NCI-H2171 treated with DMSO at 0.1 percent for 48 hours (cell line): ENCODE measurements around the gene SLCO3A1.
A peak's percentile ranks its signal among the peaks of the same experiment; 100 is the strongest.
"Not testable (repeated sequence)": the region's sequence is repeated elsewhere in the genome, so short reads cannot be mapped to it uniquely, and the experiment has no call there.

ENCODE experiments used
- DNase-seq: peaks from one replicate; lab custom pipeline; 2025; lab: John Stamatoyannopoulos, UW

The SLCO3A1 gene

DNA sequence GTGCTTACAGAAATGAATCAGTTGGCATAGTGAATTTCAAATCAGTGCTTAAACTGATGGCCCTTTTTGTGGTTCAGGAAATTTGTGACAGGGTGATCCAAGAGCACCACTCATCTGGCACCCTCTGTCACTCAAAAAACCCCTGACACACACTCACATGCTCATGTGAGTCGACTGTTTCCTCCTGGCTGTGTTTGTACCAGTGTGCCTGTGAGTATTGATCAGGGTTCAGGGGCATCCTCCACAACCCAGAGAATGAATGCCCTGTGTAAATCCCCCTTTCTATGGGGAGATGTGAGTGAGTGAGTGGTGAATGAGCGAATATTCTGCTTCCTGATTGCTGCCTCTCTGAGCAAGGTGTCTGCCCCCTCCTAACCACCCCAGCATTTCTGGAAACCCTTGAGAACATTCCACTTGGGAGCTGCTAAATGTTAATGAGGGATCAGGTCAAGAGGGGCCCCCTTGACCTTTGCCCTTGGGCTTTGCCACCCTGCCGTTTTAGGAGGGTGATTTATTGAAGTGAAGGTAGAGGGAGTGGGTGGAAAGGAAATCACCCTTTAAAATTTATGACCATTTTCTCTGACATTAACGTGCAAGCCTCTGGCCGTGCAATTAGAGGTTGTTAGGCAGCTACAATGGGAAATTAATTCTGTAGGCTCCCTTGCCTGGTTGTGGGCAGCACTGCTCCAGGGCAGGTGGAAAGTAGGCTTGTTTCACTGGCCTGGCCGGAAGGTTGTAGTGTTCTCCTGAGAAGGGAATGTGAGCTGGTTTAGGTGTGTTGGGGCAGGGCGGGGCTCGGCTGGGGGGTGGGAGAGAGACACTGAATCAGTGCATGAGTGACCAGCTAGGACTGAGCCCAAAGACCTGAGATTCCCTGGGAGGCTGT is 87.2 kb downstream of the SLCO3A1 start:
- no peak for DNase-seq

DNA sequence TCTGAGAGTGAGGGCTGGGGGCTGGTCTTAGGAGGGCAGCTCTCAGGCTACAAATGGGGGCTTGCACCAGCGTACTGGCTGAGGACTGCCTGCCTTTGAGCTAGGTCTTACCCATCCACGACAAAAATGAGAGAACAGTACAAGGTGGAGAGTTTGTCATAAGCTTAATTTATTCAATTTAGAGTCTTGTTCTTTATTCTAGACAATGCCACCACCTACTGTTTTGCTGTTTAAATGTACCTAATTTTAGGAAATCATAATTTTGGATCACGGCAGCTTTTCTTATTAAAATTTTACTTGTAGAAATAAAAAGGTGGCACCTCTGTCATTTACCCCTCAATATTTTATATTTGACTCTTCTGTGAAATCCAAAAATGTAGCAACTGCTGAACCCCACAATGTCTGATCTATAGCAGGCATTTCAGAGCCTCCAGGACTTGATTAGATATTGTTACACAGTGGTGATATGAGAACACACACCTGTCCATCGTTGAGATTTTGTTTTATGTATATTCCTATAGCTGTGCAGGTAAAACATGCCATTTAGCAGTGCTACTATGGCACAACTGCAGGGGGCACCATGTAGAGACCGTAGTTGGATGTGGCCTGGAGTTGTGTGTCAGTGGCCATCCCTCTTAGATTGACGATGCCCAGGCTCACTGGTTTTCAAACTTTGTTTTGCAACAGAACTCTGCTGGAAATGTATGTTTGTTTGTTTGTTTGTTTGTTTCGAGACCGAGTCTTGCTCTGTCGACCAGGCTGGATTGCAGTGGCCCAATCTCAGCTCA is 88.6 kb downstream of the SLCO3A1 start:
- DNase-seq: peak; percentile 22

DNA sequence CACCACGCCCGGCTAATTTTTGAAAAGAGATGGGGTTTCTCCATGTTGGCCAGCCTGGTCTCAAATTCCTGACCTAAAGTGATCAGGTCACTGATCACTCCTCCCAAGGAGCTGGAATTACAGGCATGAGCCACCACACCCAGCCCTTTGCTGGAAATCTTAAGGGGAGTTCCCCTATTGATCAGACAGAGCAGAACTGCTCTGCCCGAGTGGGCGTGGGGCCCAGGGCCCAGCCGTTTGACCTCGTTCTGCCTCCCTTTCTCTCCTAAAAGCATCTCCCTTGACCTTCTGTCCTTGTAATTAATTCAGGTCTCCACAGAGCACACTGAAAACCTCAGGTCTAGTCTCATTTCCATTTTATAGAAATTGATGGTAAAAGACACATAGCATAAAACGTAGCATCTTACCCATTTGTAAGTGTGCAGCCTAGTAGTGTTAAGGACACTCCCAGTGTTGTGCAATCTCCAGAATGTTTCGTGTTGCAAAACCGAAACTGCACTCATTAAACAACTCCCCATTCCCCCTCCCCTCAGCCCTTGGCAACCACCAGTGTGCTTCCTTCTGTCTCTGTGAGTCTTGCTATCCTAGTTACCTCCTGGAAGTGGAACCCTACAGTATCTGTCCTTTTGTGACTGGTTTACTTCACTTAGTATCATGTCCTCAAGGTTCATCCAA is 89.3 kb downstream of the SLCO3A1 start:
- peak; percentile 72 for DNase-seq

DNA sequence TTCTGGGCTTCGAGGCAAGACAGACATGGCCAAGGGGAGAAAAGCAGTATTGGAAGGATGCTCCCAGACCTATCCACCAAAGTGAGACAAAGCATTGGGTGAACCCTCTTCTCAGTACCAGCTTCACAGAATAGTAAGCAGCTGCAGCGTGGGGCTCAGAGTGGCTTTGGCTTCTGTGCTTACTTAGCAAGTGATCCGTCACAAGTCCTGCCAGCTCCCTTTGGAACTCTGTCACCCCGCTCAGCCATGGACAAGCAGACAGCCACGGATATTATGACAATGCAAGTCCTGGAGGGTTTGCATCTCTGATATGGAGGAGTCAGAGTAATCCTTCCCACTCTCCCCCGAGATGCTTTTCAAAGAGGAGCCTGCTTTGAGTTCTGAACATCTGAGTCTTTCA is 90.8 kb downstream of the SLCO3A1 start:
- no peak for DNase-seq

DNA sequence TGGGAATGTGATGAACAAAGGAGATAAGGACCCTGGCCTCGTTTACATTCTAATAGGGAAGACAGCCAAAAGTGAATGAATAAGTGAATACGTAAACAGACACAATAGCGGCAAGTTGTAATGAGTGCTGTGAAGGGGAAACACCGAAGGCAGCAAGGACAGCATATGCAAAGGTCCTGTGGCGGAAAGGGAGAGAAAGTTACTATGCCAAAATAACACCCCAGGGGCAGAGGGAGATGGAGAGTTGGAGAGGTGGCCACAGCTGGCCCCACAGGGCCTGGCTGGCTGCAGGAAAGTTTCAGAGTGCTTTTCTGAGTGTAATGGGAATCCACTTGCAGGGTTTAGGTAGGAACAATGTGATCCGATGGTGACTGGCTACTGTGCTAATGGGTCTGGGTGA is 91.9 kb downstream of the SLCO3A1 start:
- DNase-seq: no peak

DNA sequence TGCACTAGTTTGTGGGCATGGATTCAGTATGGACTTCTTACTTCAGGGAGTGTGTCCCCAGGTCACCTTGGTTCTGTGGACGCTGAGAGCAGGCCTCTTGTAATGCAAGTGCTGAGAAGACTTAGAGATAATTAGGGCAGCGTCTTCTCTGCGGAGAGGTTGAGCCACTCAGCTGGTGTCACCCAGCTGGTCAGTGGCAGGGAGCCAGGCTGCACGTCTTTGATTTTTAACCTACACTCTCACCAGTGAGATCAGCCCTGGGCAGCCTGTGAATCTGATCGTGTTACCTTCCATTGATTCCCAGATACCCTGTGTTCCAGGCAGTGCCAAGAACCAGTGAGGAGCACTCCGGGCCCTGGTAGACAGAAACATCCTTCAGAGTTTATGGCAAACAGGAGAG is 92.6 kb downstream of the SLCO3A1 start:
- no peak for DNase-seq

DNA sequence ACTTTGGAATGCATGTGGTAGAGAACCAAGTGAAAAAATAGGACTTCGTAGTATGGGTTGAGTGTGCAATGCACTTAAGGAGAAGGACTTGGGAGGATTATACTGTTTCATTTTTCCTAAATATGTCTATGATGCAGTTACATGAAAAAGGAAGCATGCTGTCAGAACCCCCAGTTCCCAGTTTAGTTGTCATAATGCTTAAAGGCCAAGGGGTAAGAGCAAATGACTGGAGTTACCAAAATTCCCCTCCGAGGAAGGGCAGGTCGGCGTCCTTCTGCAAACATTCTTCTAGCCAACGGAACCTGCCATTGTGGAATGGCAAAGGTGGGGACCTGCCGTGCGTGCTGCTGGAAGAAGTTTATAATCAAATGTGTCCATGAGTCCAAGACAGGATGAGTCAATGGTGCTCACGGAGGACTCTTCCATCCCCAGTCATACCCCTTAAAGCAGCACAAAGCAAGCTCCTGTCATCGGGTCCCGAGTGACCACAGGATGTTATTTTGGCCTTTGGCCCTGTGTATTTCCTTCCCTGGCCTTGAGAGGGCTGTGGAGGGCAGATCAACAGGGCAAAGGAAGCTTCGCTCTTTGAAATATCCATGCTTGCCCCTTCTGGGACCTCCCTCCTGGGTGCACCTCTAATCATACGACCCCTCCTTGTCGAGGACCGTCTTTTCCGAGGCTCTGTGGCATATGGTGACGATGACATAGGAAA is 93.2 kb downstream of the SLCO3A1 start:
- no peak for DNase-seq

DNA sequence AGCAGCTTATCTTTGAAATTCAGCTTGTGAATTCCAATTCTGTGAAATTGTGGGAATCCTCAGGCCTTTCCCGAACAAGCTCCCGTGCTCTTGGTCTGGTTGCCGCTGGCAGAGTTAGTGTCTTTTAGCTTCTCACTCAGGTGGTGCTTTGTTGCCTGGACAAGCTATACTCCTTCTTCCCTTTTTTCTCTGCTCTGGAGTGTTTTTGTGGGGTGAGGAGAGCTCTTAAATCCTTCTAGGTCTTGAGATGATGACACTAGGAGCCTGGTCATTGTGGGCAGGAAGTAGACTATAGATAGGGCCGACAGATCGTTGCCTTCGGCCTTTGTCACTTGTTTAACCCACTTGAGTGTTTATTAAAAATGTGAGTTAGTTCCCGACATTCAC is 93.8 kb downstream of the SLCO3A1 start:
- no peak for DNase-seq

DNA sequence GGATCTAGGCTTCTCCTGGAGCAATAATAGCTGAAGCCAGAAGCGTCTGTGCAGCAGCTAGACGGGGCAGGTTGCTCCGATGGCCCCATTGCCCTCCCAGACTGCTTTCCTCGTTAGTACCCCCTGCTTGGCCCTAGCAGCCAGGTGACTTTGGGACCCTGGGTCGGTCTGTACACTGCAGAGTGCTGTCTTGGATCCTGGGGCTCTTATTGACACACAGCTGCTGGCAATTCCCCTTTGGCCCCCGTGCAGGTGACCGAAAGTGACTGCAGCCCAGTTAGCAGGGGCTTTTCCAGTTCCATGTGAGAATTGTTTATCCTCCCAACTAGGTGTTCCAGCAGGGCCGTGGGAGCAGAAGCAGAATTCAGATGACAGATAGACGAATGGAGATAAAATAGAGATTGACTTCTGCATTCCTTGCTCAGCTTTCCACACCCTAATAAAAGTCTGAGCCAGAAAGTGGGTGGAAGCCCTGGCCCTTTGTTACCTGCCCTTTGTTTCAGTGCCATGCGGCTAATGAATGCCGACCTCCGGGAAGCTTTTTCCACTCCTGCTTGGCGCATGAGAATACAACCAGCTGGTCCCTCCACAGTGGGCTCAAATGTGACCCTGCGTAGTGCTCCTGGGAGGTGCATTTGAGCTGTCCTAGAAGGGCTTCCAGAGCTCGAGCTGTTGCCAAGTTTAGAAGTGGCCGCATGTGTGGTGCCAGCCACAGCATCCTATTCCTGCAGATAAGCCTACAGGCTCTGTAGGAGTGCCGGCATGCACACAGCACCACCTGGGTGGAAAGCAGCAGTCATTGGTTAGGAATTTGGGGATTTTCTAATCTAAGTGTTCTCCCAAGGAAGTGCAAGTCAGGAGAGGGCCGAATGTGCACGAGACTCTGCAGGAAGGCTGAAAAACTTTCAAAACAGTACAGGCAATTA is 94.4 kb downstream of the SLCO3A1 start:
- DNase-seq: no peak

DNA sequence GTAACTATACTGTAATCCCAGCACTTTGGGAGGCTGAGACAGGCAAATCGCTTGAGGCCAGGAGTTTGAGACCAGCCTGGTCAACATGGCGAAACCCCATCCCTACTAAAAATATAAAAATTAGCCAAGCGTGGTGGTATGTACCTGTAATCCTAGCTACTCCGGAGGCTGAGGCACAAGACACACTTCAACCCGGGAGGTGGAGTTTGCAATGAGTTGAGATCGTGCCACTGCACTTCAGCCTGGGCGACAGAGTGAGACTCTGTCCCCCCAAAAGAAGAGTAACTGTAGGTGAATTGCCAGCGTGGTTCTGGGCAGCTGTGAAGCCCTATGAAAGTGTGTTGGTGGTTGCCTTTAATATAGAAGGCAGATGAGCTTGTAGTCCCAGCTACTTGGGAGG is 95.9 kb downstream of the SLCO3A1 start:
- no peak for DNase-seq

DNA sequence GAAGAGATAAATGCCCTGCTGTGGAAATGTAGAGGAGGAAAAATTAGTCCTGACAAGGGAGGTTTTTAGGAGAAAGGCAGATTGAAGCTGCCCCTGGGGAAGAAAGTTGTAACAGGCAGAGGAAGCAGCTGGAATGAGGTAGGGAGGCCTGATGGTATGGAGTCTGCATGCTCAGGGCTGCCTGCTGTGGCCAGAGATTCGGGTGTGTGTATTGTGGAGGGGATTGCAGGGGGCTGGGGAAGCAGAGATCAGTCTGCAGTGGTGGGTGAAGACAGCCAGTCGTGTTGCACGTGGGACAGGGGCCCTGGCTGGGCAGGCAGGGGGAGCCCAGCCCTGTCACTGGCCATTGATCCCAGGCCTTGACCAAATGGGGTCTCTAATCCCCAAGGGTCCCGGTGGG is 96.5 kb downstream of the SLCO3A1 start:
- no peak for DNase-seq

DNA sequence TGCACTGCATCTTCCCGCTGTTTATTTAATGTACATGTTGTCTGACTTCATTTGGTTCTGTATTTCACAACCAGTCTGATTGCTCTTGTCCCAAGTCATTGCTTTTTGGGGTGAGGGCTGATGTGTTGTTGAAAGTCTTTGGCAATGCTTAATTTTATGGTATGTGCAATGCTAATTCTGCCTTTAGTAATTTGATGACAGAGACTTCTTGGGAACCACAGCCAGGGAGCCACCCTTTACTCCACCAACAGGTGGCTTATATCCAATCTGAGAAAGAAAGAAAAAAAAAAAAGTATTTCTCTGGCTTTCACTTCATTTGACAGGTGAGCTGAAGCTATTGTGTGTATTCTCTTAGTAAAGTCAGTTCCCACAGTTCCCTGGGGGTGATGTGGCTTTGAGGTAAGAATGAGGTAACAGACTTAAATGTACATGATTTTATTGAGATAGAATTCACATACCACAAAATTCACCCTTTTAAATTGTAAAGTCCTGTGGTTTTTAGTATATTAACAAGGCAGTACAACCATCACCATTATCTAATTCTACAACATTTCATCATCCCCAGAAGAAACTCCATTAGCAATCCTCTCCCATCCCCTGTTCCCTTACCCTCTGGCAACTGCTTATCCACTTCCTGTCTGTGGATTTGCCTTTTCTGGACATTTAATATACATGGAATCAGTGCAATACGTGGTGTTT is 97.3 kb downstream of the SLCO3A1 start:
- no peak for DNase-seq

DNA sequence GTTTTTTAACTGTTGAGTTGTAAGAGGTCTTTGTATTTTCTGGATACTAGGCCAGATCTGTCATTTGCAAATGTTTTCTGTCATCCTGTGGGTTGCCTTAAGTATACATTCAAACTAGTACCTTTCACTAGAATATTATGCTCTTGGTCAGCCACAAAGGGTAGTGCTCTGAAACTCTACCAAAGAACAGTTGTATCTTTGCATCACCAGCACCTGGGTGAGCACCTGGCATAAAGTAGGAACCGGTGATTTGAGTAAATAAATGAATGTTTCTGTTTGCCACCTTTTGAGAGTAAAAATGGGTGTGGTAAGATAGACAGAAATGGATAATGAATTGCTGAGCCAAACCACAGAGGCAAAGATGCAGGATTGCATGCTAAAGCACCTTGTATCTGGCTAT is 98.7 kb downstream of the SLCO3A1 start:
- DNase-seq: no peak

DNA sequence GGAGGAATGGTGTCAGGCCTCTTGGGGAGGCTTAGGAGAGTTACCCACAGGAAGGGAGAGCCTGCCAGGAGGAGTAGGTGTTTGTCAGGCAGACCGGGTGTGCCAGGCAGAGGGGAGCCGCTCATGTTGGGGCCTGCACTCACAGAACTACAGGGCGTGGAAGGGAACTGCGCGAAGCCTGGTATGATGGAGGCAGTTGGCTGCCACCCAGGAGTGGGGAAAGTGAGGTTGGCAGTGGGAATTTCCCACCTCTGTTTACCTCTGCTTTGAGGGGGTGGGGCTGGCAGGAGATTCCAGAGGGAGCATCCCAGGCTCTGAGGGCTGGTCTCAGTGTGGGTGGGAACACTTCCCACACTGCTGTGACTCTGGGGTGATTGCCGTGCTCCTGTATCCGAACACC is 99.9 kb downstream of the SLCO3A1 start:
- no peak for DNase-seq

DNA sequence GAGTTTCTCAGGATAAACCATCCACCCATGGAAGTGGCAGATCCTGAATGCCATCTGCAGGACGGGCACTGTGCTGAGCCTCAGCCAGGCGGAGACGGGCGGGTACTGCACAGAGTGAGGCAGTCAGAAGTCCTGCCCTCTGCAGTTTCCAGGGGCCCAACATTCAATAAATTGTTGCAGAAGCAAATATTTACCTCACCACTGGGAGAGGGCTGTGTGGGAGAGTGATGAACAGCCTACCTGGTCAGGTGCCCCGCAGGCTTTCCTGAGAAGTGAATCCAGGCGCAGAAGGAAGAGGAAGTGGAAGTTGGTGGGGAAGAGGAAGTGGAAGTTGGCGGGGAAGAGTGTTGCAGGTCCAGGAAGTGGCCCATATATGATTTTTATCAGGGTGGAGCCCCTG is 100.8 kb downstream of the SLCO3A1 start:
- no peak for DNase-seq

DNA sequence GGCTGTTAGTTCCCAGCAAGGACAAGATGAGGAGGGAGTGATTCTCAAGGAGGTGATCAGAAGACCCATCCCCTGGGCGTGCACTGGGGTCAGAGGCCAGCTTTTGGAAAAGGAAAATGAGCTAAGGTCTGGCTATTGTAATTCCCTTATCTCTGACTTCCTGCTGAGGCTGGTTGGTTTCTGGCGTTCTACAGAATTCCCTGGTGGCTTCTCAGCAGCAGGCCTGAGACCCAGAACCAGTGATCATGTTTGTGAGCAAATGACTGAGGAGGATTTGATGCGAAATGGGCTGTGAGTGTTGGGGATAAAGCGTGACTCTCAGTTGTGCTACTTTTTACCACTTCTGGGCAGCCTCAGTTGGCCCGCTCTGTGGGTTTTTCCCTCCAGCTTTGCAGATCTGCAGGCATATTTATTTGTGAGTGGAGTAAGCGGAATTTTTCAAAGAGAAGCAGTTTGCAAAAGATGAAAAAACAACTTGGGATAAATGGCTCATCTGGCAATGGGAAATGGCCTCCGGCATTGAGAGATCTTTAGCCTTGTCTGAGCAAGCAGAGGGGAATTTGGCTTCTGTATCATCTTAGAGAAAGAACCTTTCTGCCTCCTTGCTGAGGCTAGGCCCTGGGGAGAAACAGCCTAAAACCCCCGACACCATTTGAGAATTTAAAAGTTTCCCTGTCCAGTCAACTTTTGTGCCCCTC is 102.7 kb downstream of the SLCO3A1 start:
- DNase-seq: peak; percentile 50

DNA sequence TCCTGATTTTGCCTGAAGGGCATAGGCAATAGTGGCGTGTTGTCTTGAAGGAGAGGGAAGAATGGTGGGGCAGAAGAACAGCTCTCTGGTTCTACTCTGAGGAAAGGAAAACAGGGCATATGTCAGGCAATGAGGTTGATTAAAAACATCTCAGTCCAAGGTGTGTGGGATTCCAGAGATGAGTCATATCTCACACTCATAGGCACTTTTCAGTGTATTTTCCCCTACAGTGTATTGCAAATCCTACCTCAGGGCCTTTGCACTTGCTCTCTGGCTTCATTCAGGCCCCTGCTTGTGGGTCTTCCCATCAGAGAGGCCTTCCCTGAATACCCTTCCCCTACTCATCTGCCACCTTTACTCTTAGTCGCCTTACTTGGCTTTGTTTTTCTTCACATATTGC is 107.8 kb downstream of the SLCO3A1 start:
- DNase-seq: no peak

DNA sequence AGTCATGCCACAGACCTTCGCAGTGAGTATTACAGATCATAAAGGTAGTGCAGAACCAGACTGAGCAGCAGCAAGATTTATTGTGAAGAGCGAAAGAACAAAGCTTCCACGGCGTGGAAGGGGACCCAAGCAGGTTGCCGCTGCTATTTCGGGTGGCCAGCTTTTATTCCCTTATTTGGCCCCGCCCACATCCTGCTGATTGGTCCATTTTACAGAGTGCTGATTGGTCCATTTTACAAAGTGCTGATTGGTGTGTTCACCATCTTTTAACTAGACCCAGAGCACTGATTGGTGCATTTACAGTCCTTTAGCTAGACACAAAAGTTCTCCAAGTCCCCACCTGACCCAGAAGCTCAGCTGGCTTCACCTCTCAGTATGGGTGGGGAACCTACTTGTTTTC is 110.2 kb downstream of the SLCO3A1 start:
- not testable (repeated sequence) for DNase-seq

DNA sequence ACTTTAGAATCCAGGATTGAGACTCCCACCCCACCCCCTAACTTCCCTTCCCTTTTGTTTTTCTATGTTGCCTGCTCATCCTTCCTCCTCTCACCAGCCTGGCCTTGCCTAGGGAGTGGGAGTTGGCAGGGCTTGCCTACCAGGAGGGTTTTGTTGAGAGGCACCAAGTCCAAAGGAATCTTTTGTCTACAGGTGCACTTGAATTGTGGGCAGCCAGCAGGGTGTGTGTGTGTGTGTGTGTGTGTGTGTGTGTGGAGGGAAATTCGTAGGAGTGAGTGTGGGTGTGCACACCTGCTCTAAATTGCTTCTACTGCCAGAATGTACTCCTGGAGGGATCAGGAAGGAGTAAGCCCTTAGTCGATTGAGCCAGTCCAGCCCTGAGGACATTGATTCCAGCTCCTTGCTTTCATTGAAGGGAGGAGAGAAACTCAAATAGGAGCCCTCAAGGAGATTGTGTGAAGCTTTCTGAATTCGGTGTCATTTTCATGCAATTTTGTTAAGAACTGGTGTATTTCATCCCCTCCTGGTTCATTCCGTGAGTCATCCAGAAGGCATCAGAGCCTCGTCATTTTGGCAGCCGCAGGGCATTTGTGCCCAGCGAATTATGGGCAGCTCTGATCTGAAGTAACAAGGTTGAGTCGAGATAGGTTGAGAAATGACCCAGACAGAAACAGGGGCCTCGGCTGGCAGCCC is 112.1 kb downstream of the SLCO3A1 start:
- DNase-seq: no peak
